A673 (cell line): ENCODE results near the gene APLP2. TPM values are rescaled to one million over a fixed set of nuclear protein-coding genes. Genes with fewer than 3 reads are reported as not detected.

Source experiments
- BruUV-seq: library from RNA; stranded (reverse); fragments of 400-500 nt; replicated peaks from 2 replicates; lab custom pipeline; 2021; lab: Mats Ljungman, UMichigan
- CTCF ChIA-PET: fragments of 300-600 bp; sonication (Branson Sonifier 250); formaldehyde crosslinking; loops from one replicate; lab custom pipeline; 2022; ENCODE audit warnings: antibody characterized with exemption; lab: Charles Lee
- POLR2A ChIA-PET: fragments of 300-600 bp; sonication (Branson Sonifier 250); formaldehyde crosslinking; loops from one replicate; lab custom pipeline; 2022; ENCODE audit warnings: antibody characterized with exemption; ENCODE audit not compliant: low non-redundant PET; lab: Charles Lee
- DNase-seq: peaks from one replicate; pipeline ENCODE4 v3.0.0-alpha.2; 2015; ENCODE audit warnings: low spot score
- H3K27ac ChIP-seq: fragments of 200-600 bp; sonication (generic); 2 replicates; pipeline ENCODE4 v1.5.1; 2016; ENCODE audit warnings: mixed run types, low read depth, mild to moderate bottlenecking, mixed read lengths, antibody characterized with exemption, low read length; ENCODE audit not compliant: poor library complexity, severe bottlenecking
- H3K27me3 ChIP-seq: fragments of 200-600 bp; sonication (generic); replicated peaks from 2 replicates; pipeline ENCODE4 v1.6.1; 2017; ENCODE audit warnings: mixed run types, low read depth, mild to moderate bottlenecking, mixed read lengths, antibody characterized with exemption, low read length; ENCODE audit not compliant: insufficient read depth, poor library complexity
- H3K36me3 ChIP-seq: fragments of 200-600 bp; sonication (generic); 2 replicates; pipeline ENCODE4 v1.6.1; 2016; ENCODE audit warnings: mixed run types, mild to moderate bottlenecking, mixed read lengths, antibody characterized with exemption, low read length; ENCODE audit not compliant: insufficient read depth, poor library complexity, severe bottlenecking
- H3K4me1 ChIP-seq: fragments of 200-600 bp; sonication (generic); 2 replicates; pipeline ENCODE4 v1.6.1; 2017; ENCODE audit warnings: mixed run types, mild to moderate bottlenecking, mixed read lengths, antibody characterized with exemption, low read length; ENCODE audit not compliant: insufficient read depth, poor library complexity, severe bottlenecking
- H3K4me3 ChIP-seq: fragments of 200-600 bp; sonication (generic); 2 replicates; pipeline ENCODE4 v1.5.1; 2016; ENCODE audit warnings: low read depth, mixed run types, mild to moderate bottlenecking, mixed read lengths, low read length; ENCODE audit not compliant: poor library complexity, severe bottlenecking
- H3K9me3 ChIP-seq: fragments of 200-600 bp; sonication (generic); 2 replicates; pipeline ENCODE4 v1.6.1; 2016; ENCODE audit warnings: mixed run types, low read depth, mild to moderate bottlenecking, mixed read lengths, antibody characterized with exemption, low read length; ENCODE audit not compliant: poor library complexity, severe bottlenecking
- EZH2 ChIP-seq: fragments of 200-600 bp; sonication (generic); IDR thresholded peaks from 2 replicates; pipeline ENCODE4 v1.6.1; 2017; ENCODE audit warnings: borderline replicate concordance, low read depth, mild to moderate bottlenecking, mixed read lengths, antibody characterized with exemption, low read length; ENCODE audit not compliant: poor library complexity, severe bottlenecking
- intact Hi-C: fragments of 100-400 bp; cut with micrococcal nuclease; formaldehyde crosslinking; loops from one replicate; pipeline ENCODE4 v1.10.0; 2022; ENCODE audit not compliant: unreplicated experiment
- total RNA-seq: library from RNA; stranded (reverse); gene quantifications from 2 replicates; pipeline ENCODE4 v1.2.3, GENCODE V29; 2021
- TF ChIP-seq, protein P1 (sequence below): fragments of 300-800, 200-600 bp; sonication (generic); conservative IDR thresholded peaks from 2 replicates; pipeline ENCODE4 v1.5.1; 2017; ENCODE audit warnings: low read depth, mild to moderate bottlenecking, antibody characterized with exemption, low read length, moderate library complexity, mixed read lengths

Gene APLP2
- total RNA-seq, 1 experiment from 2014 or later = 175 TPM

DNA sequence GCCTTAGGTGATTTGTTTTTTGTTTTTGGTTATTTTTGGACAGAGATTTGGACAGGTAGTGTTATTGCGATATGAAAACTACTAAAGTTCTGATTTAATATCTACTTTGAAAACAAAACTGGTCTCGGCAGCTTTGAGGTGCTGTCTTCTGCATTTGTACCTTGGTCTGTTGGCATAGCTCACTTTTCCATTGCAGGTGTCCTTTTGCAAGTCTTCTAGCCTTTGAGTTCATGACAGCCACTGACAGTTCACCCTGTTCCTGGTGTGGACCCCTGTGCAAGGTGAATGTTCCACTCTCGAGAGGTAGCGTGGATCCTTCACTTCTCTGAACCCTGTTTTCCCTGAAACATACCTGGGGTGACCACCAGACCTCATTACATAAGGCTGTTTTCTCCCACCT, 45.0 kb downstream of the APLP2 start:
- Histone ChIP-seq H3K27ac (no peak overlapping the region), H3K4me3 (no peak overlapping the region), H3K36me3 (peaks cover 12% of the 10 kb centered on the region), H3K9me3 (no peaks in the 10 kb centered on the region), H3K4me1 (peaks cover 6% of the 10 kb centered on the region), H3K27me3 (no peaks in the 10 kb centered on the region)
- no TSS peak for BruUV-seq
- POLR2A ChIA-PET = no interaction called here
- intact Hi-C loops = no loop called here
- CTCF ChIA-PET = interaction anchor here (1.7 kb wide), 1 partner anchor 17 kb away, joined by 6 read pairs; no protein-coding TSS in a partner anchor
- DNase-seq = no peak
- no peak for TF ChIP-seq EZH2
- TF ChIP-seq, protein P1, sequence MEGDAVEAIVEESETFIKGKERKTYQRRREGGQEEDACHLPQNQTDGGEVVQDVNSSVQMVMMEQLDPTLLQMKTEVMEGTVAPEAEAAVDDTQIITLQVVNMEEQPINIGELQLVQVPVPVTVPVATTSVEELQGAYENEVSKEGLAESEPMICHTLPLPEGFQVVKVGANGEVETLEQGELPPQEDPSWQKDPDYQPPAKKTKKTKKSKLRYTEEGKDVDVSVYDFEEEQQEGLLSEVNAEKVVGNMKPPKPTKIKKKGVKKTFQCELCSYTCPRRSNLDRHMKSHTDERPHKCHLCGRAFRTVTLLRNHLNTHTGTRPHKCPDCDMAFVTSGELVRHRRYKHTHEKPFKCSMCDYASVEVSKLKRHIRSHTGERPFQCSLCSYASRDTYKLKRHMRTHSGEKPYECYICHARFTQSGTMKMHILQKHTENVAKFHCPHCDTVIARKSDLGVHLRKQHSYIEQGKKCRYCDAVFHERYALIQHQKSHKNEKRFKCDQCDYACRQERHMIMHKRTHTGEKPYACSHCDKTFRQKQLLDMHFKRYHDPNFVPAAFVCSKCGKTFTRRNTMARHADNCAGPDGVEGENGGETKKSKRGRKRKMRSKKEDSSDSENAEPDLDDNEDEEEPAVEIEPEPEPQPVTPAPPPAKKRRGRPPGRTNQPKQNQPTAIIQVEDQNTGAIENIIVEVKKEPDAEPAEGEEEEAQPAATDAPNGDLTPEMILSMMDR = no peak

DNA sequence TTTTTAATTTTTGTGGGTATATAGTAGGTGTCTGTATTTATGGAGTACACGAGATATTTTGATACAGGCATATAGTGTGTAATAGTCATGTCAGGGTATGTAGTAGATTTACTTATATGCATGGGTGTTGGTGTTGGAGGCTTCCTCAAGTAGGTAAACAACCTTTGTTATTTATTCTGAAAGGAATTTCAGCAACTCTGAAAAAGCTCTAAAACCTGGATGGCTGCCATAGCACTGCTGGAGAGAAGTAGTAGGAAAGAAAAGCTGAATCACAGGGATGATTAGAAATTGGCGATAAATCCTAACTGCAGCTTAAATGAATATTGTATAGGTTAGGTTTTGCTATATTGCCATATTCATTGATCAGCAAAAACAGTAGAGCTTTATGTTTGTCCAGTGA, 45.5 kb downstream of the APLP2 start:
- H3K36me3 ChIP-seq = peaks cover 12% of the 10 kb centered on the region
- intact Hi-C loops = no loop called here
- POLR2A ChIA-PET = no interaction called here
- CTCF ChIA-PET = interaction anchor here (1.7 kb wide), 1 partner anchor 17 kb away, joined by 6 read pairs; no protein-coding TSS in a partner anchor
- no peaks in the 10 kb centered on the region for H3K27me3 ChIP-seq
- TF ChIP-seq, protein P1 = no peak
- no peak for TF ChIP-seq EZH2
- H3K4me3 ChIP-seq = no peak overlapping the region
- H3K9me3 ChIP-seq = no peaks in the 10 kb centered on the region
- DNase-seq = peak; percentile 37
- H3K4me1 ChIP-seq = peaks cover 6% of the 10 kb centered on the region
- no peak overlapping the region for H3K27ac ChIP-seq
- BruUV-seq = no TSS peak

DNA sequence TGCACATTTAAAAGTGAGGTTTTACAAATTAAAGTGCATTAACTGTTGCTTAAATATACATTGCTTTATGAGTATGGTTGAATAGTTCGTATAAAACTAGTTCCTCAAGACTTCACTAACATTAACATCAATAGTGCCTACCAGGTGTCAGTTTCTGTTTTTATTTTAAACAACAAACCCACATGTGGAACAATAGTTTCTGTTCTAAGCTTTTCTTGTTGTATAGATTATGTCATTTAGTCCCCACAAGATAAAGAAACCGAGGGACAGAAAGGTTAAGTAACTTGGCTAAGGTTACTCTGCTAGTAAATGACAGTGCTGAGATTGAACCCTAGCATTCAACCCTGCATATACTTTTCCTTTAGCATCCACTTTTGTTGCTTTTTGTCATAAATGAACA, 48.5 kb downstream of the APLP2 start:
- no peak for DNase-seq
- Histone ChIP-seq H3K27me3 (no peaks in the 10 kb centered on the region), H3K4me3 (no peak overlapping the region), H3K27ac (no peak overlapping the region), H3K4me1 (peaks cover 6% of the 10 kb centered on the region), H3K36me3 (peaks cover 14% of the 10 kb centered on the region), H3K9me3 (no peaks in the 10 kb centered on the region)
- TF ChIP-seq EZH2 = no peak
- TF ChIP-seq, protein P1 = no peak
- intact Hi-C loops = no loop called here
- BruUV-seq = no TSS peak
- CTCF ChIA-PET = no interaction called here
- POLR2A ChIA-PET = no interaction called here
